ENCODE measurements around the gene ARHGEF33. TPM values are rescaled to one million over a fixed set of nuclear protein-coding genes. Genes with fewer than 3 reads are reported as not detected.

ARHGEF33 gene
- total RNA-seq, 2 experiments from 2014 or later, result 0.38 TPM; not detected in 1

Small RNA genes lying within 50 kb of the gene (small RNA-seq; reads per million reads assigned to genes)
- gene RN7SL96P (not detected), gene RNU6-851P (not detected)

Other genes with a start within 250 kb of the ARHGEF33 start
- gene GALM, start 223.8 kb upstream of the ARHGEF33 start, total RNA-seq (2014; rRNA removed; shearing (Covaris generic)), result 2.9 and 5.5 TPM in 2 replicates
- gene GALM, start 223.8 kb upstream of the ARHGEF33 start, total RNA-seq (2022), result 9.0 and 10.8 TPM in 2 replicates
- gene SRSF7, start 138.5 kb upstream of the ARHGEF33 start, total RNA-seq (2014; rRNA removed; shearing (Covaris generic)), result 316 and 337 TPM in 2 replicates
- 278 and 320 TPM in 2 replicates for gene SRSF7, start 138.5 kb upstream of the ARHGEF33 start, total RNA-seq (2022)
- 11.7 and 16.5 TPM in 2 replicates for gene GEMIN6, start 111.7 kb upstream of the ARHGEF33 start, total RNA-seq (2014; rRNA removed; shearing (Covaris generic))
- gene GEMIN6, start 111.7 kb upstream of the ARHGEF33 start, total RNA-seq (2022), result 26.0 and 26.6 TPM in 2 replicates
- gene DHX57, start 13.9 kb upstream of the ARHGEF33 start, total RNA-seq (2014; rRNA removed; shearing (Covaris generic)), result 14.6 and 14.7 TPM in 2 replicates
- 15.1 and 17.7 TPM in 2 replicates for gene DHX57, start 13.9 kb upstream of the ARHGEF33 start, total RNA-seq (2022)
- gene MORN2, start 13.9 kb upstream of the ARHGEF33 start, total RNA-seq (2014; rRNA removed; shearing (Covaris generic)), result 7.2 and 7.8 TPM in 2 replicates
- gene MORN2, start 13.9 kb upstream of the ARHGEF33 start, total RNA-seq (2022), result 4.4 and 8.1 TPM in 2 replicates
- 15.2 and 21.3 TPM in 2 replicates for gene SOS1, start 231.2 kb downstream of the ARHGEF33 start, total RNA-seq (2014; rRNA removed; shearing (Covaris generic))
- gene SOS1, start 231.2 kb downstream of the ARHGEF33 start, total RNA-seq (2022), result 40.0 and 47.9 TPM in 2 replicates